Skeletal muscle cell (primary cell): ENCODE results near the gene CRAT.
"Not testable (repeated sequence)": the region's sequence is repeated elsewhere in the genome, so short reads cannot be mapped to it uniquely, and the experiment has no call there.

ENCODE experiments used
- DNase-seq: peaks from one replicate; pipeline ENCODE4 v3.0.0-alpha.2; 2010; ENCODE audit warnings: low read depth
- H3K4me3 ChIP-seq: 2 replicates; pipeline ENCODE4 v1.5.1; 2011; ENCODE audit warnings: low read depth, mild to moderate bottlenecking, control low read depth, low read length, moderate library complexity

CRAT gene

GRCh38 chr9:129113645-129114304 lies 3.2 kb upstream of the CRAT start:
- DNase-seq, result no peak
- H3K4me3 ChIP-seq, result no peak overlapping the region

- not testable (repeated sequence) for DNase-seq
- peak overlapping the region; percentile 89 for H3K4me3 ChIP-seq
Observed at GRCh38 chr9:129112526-129112925, 1.9 kb upstream of the CRAT start.

GRCh38 chr9:129111528-129112151 lies 1.0 kb upstream of the CRAT start:
- H3K4me3 ChIP-seq, result peak overlapping the region; percentile 89
- DNase-seq, result peak; percentile 6

GRCh38 chr9:129109952-129110739 lies 447 bp downstream of the CRAT start:
- DNase-seq, result no peak
- peak overlapping the region; percentile 89 for H3K4me3 ChIP-seq

GRCh38 chr9:129109537-129109903 lies 1.1 kb downstream of the CRAT start:
- peak overlapping the region; percentile 89 for H3K4me3 ChIP-seq
- DNase-seq, result no peak

GRCh38 chr9:129108805-129109536 lies 1.6 kb downstream of the CRAT start:
- H3K4me3 ChIP-seq, result no peak overlapping the region
- no peak for DNase-seq

- no peak overlapping the region for H3K4me3 ChIP-seq
- DNase-seq, result no peak
Observed at GRCh38 chr9:129108083-129108804, 2.3 kb downstream of the CRAT start.

GRCh38 chr9:129107651-129108050 lies 2.9 kb downstream of the CRAT start:
- no peak for DNase-seq
- no peak overlapping the region for H3K4me3 ChIP-seq

GRCh38 chr9:129105857-129106694 lies 4.5 kb downstream of the CRAT start:
- no peak for DNase-seq

GRCh38 chr9:129104051-129104450 lies 6.5 kb downstream of the CRAT start:
- H3K4me3 ChIP-seq, result no peak overlapping the region
- DNase-seq, result no peak

More at GRCh38 chr9:129105857-129106694, 4.5 kb downstream of the CRAT start:
- H3K4me3 ChIP-seq, result no peak overlapping the region

GRCh38 chr9:129103595-129103965 lies 7.0 kb downstream of the CRAT start:
- no peak for DNase-seq
- no peak overlapping the region for H3K4me3 ChIP-seq

GRCh38 chr9:129102791-129103594 lies 7.6 kb downstream of the CRAT start:
- peak; percentile 4 for DNase-seq
- no peak overlapping the region for H3K4me3 ChIP-seq

GRCh38 chr9:129102095-129102525 lies 8.5 kb downstream of the CRAT start:
- no peak for DNase-seq
- H3K4me3 ChIP-seq, result no peak overlapping the region

GRCh38 chr9:129101279-129101678 lies 9.3 kb downstream of the CRAT start:
- H3K4me3 ChIP-seq, result no peak overlapping the region
- no peak for DNase-seq

- DNase-seq, result no peak
- no peak overlapping the region for H3K4me3 ChIP-seq
Observed at GRCh38 chr9:129100383-129101169, 10.0 kb downstream of the CRAT start.

- no peak for DNase-seq
Observed at GRCh38 chr9:129098328-129098727, 12.3 kb downstream of the CRAT start.

More at GRCh38 chr9:129098328-129098727, 12.3 kb downstream of the CRAT start:
- H3K4me3 ChIP-seq, result no peak overlapping the region
